G401.6 (cell line): ENCODE measurements around the gene IGFBPL1.
"Not testable (repeated sequence)": the region's sequence is repeated elsewhere in the genome, so short reads cannot be mapped to it uniquely, and the experiment has no call there.

Source experiments
- FAIRE-seq: peaks from 2 replicates; lab custom pipeline; 2012; peaks lifted over from hg19 to GRCh38; lab: Jason Lieb, UNC

The IGFBPL1 gene

DNA sequence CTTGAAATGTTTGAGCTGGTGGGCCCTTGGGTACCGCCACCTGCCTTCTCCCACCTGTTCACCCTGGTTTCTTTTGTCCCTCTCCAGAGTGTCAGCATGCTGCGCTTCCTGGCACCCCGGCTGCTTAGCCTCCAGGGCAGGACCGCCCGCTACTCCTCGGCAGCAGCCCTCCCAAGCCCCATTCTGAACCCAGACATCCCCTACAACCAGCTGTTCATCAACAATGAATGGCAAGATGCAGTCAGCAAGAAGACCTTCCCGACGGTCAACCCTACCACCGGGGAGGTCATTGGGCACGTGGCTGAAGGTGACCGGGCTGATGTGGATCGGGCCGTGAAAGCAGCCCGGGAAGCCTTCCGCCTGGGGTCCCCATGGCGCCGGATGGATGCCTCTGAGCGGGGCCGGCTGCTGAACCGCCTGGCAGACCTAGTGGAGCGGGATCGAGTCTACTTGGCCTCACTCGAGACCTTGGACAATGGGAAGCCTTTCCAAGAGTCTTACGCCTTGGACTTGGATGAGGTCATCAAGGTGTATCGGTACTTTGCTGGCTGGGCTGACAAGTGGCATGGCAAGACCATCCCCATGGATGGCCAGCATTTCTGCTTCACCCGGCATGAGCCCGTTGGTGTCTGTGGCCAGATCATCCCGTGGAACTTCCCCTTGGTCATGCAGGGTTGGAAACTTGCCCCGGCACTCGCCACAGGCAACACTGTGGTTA lies 28.4 kb downstream of the IGFBPL1 start:
- FAIRE-seq, result no peak

DNA sequence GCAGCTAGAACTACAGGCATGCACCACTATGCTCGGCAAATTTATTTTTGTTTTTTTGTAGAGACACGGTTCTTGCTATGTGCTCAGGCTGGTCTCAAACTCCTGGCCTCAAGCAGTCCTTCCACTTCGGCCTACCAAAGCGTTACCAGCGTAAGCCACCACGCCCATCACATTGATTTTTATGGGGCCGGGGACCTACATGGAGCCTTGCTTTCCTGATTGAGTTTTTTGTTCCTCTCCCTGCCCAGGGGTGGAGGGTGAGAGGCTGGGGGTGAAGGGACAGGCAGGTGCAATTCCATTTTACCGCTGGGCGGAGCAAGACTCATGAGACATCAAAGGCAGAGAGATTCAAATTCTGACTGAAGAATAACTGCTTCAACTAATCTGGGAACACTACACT lies 29.8 kb downstream of the IGFBPL1 start:
- FAIRE-seq, result no peak

DNA sequence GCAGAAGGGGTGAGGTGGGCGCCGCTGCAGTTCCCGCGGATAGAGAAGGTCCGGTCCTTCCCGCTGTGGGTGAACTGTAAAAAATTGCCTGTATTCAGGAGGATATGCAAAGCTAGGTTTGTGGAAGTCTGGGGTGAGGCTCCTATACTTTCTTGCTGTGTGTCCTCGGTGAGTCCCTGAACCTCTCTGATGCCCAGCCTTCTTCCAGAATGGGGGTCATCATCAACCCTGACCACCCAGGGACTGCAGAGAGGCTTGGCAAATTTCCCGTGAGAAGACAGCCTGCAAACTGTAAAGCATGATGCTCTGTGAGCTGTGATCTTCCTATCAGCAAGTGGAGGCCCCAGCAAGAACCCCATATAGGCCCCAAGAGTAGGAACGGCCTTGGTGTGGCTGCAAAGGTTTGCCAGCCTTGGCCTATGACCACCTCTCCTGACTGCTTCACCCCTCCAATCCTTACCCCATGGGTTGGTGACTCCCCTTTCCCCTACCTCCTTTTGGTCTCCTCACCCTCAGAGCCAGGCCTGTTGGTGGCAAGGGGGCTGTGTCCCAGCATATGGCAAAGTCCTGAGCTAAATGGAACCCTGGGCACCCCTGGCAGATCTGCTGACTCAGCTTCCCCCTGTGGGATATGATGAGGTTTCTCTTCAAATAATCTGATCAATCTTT lies 31.0 kb downstream of the IGFBPL1 start:
- FAIRE-seq, result no peak

DNA sequence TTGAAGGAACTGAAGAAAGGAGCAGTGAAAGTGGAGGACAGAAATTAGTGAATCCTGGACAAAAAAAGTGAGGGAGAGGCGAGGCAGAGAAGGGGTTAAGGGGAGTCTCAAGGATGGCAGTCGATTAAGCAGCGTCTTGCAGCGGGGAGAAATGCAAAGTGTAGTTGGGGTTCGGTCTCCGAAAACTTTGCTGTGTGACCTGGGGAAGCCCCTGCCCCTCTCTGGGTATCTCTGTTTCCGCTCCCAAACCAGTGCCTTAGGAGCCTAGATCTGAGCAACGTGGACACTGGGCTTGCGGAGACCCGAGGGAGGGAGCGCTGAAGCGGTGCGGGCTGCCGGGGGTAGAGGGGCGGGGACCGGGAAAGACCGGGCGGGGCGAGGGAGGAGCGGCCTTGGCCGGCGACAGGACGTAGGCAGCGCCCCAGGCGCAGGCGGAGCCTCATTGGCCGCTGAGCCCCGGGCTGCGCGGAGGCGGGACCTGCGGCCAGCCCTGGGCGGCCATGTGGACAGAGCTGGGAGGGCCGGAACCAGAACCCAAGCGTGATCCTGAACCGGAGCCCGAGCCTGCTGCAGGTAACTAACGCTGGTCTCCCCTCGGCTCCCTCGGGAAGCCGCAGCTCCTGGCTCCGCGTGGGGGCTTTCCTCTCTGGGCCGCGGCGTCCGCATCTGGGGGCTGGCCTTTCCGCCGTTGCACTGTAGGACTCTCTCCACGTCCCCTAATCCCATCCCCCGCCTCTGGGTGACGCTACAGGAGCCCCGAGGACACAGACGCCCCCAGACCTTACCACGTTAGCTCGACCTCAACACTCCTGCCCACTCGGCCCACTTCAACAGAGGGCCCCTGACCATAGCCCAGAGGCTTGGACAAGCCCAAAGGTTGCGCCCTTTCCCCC lies 31.8 kb downstream of the IGFBPL1 start, which contains the start of gene ALDH1B1:
ALDH1B1 (plus strand) TSS at position 468 of the 893 bp plus-strand sequence. CDS start 3,047 bp downstream, outside the sequence.
- no peak for FAIRE-seq

DNA sequence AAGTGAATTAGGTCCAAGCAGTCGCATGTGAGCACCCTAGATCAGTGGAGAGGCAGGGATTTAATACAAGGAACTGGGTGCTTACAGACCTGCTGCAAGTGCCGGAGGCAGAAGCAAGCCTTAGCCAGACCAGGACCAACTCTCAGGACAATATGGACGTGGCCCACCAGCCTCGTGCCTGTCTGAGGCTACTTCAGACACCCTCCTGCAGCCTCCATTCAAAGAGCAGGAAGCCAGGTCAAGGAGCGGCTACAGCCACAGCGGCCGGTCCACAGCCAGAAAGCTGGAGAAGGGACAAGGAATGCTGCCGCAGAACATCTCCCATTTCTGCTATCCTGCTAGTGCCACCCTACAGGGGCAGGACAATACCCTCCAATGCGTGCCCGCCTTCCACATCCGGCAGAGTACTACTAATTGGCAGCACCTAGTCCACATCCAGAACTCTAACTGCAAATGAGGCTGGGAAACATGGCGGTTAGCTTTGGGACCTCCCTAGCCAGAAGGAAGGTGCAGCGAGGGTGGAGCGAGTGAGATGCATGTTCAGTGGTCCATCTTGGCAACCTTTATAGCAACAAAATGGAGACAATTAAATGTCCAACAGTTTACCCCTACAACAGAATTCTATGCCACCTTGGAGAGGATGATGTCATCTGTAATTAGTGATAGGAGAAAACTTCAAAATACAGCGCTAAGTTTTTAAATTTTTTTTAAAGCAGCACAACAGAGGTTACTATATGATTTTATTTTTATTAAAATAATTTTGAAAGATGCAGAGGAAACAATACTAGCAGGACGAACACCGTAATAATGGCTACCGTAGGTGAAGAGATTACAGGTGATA lies 32.8 kb downstream of the IGFBPL1 start:
- no peak for FAIRE-seq

DNA sequence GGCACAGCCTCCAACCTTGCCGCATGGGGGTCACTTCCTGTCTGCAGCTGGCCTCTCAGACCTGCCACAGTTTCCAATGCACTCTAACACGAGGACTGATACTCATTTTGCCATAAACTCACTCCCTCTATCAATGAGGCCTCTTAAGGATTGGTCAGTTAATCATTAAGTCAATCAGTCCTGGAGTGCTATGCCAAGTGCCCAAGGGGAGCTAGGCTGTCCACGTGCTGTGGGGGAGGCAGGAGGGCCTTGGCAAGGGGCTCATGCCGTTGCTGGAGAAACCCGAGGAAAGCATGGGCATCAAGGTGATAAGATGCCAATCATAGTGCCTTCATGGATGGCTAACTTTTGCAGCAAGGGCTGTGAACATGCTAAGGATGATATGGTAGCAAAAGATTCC lies 33.4 kb downstream of the IGFBPL1 start:
- no peak for FAIRE-seq

DNA sequence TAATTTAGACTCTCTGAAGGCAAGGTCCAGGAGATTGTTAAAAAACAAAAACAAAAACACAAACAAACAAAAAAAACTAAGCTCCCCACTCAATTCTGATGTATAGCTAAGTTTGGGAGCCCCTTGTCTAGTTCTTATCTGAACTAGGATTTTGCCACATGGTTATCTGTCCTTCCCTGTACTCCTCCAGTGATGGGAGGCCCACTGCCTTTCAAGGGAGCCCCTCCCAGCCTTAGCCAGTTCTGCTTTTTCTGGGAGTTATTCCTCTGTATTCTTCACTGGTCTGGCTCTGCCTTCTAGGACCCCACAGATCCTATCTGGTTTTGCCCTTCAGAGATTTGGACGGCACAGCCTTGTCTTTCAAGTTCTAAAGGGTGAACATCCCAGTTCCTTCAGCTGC lies 33.8 kb downstream of the IGFBPL1 start:
- no peak for FAIRE-seq

DNA sequence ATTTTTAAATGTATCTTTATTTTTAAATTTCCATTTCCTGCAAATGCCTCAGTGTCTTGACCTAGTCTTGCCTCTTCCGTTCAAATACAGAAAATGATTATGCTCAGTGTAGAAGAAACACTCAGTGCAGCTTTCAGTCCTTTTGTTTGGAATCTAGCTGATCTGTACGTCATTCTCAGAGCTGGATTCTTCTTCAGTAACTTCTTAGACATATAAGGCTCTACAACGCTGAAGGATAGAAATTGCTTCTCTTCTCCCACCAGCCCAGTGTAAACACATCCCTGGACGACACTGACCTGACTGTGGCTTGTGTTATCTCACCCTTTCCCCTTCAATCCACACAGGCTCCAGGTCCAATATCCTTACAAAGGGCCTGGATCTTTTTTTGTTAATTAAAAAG lies 34.9 kb downstream of the IGFBPL1 start:
- no peak for FAIRE-seq

DNA sequence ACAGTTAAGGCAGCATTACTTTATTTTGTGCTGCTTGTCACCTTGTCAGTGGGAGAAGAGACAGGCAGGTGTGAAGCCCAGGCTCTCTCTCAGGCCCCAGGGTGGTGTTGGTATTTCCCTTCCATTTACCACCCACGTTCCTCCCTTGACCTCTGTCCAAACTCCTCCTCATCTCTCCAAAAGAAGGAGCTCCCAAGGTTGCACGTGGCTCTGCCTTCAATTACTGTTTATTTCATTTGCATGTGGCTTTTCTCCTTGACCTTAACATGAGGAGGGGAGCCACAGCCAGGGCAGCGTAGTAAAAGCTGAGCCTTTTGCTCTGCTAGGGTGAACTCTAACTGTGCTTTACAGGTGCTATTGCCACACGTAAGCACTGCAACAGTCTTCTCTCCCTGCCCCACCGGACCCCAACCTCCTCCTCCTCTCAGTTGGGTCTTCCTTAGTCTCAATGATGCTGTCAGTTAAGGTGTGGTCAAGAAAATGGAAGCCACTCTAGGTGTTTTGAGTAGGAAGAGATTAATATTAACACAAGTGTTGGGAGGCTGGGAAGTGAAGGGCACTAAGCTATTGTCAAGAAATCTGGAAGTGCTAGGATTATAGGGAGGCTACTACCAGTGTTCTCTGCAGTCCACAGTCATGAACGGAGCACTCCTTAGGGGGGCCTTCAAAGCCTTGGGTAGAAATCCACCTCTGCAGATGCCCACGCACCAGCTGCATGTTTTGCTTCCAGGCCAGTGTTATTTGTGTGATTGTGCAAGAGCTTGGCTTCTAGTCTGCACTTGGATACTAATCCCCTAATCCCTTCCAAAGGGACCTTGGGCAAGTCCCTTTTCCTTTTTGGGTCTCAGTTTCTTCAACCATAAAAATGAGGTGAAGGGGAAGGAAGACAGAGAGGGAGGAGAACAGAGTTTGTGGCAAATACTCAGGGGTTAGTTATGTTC lies 35.7 kb downstream of the IGFBPL1 start:
- FAIRE-seq, result no peak

DNA sequence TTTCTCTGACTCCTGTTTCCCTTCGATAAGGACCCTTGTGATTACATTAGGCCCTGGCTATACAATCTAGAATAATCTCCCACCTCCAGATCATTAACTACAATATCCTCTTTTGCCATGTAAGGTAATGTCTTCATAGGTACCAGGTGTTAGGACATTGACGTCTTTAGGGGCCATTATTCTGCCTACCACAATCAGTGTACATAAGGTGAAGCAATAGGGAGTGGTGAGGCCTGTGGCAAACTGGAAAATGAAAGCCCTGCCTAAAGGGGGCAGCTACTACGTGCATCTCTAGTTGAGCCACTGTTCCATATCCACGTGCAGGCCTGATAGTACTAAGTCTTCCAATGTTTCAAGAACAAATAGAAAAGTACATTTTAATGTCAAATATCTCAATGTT lies 36.5 kb downstream of the IGFBPL1 start:
- FAIRE-seq, result no peak

DNA sequence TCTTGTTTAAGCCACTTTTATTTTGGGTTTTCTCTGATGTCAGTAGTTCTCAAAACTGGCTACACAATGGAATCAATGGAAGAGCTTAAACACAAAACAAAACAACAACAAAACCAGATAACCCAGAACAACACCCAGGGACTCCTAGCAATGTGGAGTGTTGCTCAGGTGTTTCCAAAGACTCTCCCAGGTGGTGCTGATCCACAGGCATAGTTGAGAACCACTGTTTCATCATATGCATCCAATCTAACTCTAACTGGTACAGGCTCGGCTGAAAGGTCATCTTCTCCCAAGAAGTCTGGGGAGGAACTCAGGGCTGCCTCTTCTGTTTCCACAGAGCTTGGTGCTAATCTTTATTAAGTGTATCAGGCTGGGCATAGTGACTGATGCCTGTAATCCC lies 37.2 kb downstream of the IGFBPL1 start:
- FAIRE-seq, result no peak

DNA sequence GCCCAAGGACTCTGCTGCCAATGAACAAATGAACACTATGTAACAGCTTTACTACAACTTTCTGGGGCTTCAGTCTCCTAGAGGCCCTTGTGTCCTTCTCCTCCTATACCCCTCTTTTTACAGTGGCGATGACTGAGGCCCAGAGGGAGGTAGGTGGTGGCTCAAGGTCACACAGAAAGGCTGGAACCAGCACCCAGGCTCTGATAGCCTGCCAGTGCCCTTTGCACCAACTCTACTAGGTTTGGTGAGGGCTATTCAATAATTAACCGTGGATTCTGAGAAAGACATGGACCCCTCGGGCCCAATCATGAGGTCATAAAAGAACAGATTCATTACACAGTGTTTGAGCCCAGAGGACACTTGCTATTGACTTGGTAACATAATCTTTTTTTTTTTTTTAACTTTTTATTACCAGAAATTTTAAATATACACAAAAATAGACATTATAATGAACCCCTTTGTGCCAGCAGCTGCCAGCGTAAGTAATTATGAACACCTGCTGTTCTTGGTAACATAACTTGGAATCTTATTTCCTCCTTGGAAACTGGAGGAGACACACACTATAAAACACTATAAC lies 37.8 kb downstream of the IGFBPL1 start:
- FAIRE-seq, result no peak

DNA sequence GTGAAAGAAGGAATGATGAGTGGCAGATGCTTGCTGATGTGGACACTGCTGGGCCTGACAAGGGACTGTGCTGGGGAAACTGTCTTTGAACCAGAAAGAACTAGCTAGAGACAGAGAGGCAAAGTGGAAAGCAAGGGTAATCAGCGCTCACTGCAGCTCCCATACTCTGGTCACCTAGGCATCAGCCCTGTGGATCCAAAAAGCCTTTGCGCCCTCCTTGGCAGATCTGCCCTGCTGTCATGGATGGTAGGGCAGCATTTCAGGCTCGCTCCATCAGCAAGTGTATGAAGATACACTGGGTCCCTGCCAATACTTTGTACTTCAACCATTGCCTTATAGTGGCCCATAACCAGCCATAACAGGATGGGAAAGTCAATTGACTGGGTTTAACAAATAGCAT lies 38.4 kb downstream of the IGFBPL1 start:
- no peak for FAIRE-seq

DNA sequence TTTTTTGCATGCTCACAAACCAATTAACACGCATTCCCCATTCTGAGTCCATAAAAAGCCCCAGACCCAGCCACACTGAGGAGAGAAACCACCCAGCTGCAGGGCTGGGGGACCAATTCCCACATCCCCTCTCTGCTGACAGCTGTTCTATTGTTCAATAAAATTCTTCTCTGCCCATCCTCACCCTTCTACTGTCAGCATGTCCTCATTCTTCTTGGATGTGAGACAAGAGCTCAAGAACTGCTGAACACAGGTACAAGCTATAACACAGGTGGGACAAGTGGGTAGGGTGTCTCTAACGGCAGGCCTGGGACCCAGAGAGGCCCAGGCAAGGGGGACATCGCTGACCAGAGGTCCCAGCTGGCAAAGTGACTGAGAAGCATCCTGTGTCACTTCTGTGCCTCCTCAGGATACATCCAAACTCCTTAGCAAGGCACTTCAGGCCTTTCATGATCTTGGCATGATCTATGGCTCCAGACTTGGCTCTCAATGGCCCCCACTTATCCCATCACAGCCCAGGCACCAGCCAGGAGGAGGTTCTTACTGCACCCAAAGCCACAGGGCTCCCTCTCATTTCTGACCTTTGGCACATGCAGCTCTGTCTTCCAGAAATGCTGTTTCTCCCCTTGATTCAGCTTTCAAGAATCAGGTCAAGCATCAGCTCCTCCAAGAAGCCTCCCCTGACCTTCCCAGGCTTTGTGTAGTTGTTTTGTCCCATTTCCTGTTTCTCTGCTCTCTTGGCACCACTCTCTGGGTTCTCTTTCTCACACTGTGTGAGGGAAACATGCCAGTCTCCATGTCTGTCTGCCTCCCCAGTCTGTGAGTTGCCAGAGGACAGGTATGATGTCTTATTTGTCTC lies 39.0 kb downstream of the IGFBPL1 start:
- FAIRE-seq, result no peak

DNA sequence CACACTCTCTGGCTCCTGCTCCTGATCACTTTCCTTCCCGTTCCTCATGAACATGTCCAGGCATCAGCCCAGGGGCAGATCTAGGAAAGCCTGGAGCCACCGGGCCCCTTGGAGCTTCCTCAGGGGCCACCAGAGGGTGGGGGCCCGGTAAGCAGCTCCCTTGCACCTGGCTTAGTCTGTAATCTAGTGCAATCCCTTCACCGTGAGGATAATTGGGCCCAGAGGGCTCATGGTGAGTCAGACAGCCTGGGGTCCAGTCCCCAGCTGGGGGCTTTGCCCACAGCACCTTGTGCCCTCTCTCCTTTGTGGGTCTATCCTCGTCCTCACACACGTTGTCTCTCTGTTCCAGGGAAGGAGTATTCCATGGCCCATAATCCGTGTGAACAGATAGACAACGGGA lies 42.1 kb downstream of the IGFBPL1 start:
- FAIRE-seq, result no peak

DNA sequence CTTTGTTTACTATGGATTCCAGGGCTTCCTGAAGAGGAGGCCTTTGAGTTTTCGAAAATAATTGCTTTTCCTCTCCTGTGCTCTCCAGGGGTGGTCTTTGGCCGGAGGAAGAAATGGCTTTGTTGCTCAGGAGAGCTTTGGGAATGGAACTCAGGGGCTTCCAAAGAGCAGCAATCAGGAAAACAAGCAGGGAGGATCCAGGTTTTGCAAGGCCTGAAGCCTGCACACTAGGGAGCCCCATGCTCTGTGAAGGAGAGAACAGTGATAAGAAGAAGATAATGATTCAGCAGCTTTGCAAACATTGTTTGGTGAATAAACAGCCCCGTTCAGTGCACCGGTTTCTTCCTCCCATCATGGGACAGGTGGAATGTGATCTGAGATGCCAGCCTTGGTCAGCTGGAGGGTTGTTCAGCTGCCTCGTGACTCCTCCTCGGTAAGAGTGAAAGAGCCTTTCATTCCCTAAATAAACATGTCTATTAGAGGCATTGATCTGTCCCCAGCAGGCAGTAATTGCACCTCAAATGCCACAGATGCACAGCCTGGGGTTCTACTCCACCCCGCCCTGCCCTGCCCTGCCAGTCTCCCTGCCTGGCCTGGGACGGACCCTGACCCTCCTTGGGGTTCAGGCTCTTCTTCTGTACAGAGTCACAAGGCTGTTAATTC lies 43.3 kb downstream of the IGFBPL1 start:
- no peak for FAIRE-seq

DNA sequence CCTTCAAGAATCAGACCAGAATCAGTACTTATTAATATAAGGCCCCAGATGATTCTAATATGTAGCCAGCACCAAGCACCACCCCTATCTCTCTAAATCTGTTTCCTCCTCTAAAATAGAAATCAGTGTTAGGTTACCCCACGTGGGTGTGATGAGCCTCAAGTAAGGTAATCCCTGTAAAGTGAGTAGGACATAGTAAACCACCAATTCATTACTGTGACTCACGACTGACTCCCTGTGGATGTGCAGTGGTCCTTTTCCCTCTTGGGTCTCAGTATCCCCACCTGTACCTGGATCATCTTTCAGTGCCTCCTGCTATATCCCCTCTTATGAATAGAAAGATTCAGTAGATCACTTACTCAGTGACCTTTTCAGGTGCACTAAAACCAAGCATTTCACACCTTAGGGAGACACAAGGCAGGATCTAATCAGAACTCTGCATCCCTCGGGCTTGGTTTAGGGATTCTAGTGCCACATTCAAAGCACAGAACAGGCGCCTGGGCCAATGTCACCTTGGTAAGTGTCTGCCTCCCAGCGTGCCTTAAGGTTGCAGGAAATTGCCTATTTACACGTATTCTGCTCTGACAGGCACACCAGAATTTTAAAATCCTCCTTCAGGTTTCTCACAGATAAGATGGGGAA lies 43.9 kb downstream of the IGFBPL1 start:
- no peak for FAIRE-seq

DNA sequence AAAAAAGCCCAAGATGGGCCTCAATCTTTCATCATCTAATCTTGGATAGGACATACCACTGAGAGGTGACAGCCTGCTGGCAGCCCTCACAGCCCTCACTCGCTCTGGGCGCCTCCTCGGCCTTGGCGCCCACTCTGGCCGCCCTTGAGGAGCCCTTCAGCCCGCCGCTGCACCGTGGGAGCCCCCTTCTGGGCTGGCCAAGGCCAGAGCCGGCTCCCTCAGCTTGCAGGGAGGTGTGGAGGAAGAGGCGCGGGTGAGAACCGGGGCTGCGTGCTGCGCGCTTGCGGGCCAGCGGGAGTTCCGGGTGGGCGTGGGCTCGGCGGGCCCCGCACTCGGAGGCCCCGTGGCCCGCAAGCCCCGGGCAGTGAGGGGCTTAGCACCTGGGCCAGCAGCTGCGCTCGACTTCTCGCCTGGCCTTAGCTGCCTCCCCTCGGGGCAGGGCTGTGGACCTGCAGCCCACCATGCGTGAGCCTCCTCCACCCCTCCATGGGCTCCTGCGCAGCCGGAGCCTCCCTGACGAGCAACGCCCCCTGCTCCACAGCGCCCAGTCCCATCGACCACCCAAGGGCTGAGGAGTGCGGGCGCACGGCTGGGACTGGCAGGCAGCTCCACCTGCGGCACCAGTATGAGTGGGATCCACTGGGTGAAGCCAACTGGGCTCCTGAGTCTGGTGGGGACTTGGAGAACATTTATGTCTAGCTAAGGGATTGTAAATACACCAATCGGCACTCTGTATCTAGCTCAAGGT lies 46.7 kb downstream of the IGFBPL1 start:
- not testable (repeated sequence) for FAIRE-seq
